SKM-1 treated with dmso at 0.1 percent for 144 hours (cell line): ENCODE results near the gene KCNK16.

Source experiments
- DNase-seq: peaks from one replicate; lab custom pipeline; 2025; ENCODE audit not compliant: unreplicated experiment; lab: John Stamatoyannopoulos, UW

Gene KCNK16

DNA sequence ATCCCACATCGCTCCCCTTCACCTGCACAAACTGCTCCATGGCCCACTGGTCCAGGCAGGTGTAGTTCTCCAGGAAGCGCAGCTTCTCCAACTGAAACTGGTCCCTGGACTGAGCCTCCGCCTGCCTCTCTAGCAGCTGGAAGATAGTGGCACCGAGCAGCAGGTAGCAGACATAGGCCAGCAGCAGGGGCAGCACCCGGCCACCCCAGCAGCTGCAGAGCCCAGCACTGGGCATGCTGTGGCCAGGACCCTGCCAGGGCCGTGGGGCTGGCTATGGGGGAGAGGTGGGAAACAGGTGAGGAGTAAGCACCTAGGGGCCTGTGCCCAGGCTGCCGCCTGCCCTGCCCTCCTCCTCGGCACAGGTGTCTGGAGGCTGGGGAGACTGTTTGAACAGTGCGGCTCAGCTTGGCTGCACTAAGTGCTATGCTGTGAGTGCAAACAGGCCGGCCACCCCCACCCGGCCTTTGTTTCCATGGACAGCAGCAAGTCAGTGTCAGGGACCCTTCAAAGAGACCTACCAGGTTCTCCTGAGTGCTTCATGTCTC, at the start of gene KCNK16:
Gene KCNK16 (minus strand): TSS at position 397 of the 545 bp plus-strand sequence. CDS start 162 bp downstream, at position 235.
- no peak for DNase-seq

DNA sequence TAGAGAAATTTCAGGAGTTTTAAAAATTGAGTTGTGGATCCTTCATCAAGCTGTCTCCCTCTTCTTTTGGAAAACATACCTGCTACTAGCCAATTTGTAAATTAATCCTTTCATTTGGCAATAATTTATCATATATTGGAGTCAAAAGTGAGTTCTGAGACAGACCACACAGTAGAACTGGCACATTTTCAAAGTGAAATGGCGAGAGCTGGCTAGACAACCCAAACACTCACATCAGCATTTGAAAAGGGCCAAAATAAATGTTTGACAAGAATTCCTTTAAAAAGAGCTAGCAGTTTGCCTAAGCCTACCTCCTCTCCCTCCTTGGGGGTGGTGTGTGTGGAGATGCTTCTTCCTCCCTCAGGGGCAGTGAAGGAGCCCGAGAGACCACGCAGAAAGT, 47.9 kb upstream of the KCNK16 start:
- no peak for DNase-seq

DNA sequence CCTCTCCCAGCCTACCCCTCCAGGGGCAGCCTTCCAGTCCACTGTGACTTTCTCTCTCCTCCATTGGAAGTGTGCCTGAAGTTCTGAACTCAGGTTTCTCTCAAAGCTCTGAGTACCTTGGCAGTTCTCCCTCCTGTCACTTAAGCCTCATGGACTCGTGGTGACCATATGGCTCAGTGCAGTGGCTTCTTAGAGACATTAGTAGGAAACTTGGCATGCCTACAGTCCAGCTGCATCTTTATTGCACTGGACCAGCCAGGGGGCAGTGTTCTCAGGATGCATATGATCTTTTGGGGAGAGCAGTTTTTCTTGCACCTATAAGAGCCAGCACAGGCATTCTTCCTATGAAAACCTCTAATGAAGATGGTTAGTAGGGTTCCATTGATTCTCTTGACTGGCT, 47.5 kb upstream of the KCNK16 start:
- DNase-seq, result no peak

DNA sequence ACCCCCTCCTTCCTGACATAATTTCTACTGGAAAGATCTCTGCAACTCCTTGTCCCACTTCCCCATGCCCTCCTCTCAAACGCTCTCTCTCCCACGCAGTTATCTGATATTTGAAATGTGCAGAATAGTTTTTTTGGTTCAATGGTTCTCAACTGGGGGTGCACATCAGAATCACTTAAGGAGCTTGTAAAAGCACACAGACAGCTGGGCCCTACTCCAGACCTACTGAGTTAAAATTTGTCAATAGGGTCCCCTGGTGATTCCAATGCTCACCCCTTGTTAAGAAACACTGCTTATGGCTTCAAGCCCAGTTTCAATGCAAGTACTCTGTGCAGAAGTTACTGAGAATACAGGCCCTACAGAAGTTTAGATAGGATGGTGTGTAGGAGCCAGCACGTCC, 45.2 kb upstream of the KCNK16 start:
- no peak for DNase-seq

DNA sequence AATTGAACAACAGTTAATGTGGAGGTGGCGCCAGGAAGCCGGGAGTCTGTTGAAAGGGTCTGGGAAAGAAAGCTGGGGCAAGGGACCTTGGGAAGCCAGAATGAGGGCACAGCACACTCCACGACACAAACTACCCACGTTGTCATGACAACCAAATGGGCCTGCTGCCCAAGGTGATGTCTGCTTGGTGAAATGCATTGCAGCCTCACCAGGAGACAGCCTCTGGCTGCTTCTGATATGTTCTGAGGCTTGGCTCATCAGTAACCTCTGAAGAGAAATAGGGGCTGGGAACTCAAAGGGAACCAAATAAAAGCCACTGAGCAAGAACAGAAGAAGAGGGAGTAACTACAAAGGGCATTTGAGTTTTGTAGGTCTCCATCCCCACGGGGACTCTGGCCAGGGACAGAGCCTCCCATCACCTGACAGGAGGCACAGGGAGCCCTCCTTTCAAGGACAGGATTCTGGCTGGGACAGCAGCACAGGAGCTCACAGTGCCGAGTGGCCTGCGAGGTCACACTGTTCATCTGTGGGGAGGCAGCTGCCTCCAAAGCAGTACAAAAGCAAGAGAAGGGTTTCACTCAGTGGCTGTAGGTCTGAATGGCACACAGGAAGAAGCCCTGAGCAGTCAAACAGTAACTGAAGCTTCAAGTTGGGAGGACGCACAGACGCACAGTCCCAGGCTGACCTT, 44.6 kb upstream of the KCNK16 start:
- no peak for DNase-seq

DNA sequence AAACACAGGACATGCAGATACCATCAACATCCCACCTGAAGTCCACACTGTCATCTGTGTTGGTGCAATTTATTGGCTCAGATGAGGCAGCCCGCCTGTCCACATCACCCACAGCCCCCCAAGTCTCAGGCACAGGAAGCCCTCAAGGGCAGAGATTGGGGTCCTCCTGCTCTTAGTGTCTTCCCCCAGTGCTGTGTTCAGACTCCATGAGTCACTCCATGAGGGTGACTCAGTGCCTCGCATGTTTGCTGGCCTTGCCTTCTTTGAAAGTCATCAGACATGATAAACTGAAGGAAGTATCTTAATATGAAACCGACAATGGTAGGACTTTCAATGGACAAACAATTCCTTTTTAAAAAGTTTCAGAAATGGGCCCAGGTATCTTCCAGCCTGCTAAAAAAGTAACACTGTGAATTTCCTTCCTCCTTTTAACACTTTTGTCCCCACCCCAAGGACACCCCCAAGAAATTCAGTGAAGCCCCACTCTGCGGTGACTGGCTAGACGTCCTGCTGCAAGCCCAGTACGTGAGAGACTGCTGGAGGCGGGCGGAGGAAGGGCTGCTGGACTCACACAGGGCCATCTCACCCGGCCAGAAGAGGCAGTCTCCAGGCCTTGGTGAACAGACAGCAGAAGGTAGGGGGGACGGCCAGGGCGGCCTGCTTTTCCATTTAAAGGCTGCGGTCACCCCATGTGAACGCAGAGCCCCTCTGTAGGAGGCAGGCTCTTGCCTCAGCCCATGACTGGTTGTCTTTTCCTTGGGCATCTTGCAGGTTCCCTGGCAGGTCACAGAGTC, 43.0 kb upstream of the KCNK16 start:
- no peak for DNase-seq

DNA sequence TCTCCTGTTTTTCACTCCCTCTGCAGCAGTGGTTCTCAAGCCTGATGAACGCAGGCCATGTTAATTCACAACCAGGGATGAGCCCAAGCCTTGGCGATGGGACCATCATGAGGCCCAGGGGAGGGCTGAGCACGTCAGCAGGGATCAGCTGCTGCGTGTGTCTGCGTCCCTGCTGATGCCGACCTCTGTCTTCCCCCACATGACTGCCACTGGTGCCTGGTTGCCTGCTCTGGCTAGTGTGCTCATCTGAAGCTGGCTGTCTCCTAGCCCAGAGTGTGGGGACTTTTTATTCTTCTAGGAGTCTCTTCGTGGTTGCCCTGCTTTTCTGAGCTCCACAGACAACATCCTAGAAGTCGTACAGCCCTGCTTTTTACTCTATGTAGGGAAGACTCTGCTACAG, 40.8 kb upstream of the KCNK16 start:
- no peak for DNase-seq

DNA sequence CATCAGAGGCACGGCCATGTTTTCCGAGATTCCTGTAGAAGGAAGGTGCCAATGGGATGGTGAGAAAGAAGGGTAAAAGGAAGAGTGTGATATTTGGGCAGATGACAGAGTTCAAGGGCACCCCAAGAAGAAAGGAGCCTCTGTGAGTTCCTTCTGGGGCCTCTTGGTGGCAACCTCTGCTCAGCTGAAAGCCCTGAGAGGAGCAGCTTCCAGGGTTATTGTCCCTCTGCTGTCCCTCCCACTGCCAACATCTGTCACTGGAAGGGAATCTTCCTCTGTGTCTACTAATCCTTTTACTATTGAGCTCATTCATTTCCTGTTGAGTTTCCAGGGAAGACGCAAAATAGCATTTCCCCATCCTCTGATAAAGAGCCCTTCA, 40.0 kb upstream of the KCNK16 start:
- peak; percentile 18 for DNase-seq

DNA sequence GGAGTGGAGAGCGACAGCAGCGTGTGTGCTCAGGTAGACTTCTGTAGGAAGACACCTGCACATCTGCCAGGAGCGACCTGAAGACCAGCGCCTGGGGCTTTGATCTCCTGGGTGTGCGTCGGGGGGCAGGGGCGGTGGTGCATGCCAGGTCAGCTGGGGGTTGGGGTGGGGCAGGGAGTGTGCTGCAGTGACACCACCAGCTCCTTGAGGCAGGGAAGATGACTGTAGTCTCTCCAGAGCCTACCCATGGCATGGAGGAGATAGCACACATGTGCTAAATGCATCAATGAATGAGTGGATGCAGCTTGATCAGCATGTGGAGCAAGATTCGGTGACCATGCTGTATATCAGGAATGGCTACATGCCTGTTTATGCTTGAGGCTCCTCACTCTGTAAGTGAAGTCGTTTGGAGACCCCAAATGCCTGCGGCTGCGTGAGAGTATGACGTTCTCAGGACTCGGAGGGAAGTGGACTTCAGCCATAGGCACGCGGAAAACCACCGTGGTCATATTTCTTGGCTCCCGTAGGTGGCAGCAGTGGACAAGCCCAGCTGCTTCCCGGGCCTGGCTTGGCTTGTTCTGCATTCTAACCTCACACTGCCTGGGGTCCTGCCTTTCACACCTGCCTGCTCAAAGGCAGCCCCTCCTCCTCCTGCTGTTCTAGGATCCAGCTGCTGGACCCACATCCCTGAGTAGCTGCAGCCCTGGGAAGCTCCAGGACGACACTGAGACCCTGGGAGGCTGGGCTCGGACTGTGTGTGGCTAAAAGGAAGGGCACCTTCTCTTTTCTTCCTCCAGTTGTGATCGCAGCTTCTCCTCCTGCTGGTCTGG, 39.4 kb upstream of the KCNK16 start:
- peak; percentile 71 for DNase-seq

DNA sequence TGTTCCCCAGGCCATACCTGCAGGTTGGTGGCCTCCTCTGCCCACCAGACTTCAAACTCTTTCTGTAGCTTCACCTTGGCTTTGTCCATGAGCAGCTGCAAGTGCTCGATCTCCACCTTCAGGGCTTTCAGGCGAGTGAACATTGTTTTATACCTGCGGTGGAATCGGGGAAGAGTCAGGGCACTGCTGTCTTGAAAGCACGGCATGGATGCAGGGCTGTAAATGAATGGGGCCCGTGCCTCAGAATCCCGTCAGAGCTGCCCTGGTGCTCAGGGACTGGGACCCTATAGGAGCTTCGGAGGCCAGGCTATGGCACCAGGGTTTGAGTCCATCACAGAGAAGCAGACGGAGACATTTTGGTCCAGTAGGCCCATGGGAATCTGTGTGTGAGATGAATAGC, 37.9 kb upstream of the KCNK16 start:
- no peak for DNase-seq

DNA sequence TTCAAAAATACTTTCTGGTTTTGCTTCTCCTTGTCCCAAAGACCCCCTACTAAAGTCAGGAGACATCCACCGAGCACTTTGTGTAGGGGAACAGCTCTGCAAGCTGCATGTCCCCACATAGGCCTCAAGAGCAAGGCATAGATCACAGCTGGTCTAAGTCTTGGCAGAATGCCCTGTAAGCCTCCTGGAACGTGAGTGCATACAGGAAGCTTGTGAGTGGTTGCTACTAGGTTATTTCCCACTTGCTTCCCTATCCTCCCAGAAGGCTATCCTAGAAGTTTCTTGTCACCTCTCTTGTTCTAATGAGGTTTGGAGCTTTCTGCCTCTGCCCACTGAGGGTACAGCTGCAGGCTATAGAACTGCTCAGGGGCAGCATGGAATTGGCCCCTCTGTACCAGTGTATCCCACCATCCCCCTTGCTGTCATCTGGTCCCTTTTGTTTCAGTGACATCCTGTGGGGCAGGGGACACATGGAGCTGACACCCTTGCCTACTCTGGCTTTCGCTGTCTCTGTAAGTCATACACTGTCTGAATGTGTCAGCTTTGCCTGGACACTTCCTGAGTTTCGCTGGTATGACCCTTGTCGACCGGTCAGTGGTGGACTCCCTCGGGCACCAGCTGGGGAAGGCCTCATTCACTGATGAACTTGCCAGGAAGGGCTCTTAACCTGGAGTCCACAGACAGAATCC, 35.6 kb upstream of the KCNK16 start:
- DNase-seq, result no peak

DNA sequence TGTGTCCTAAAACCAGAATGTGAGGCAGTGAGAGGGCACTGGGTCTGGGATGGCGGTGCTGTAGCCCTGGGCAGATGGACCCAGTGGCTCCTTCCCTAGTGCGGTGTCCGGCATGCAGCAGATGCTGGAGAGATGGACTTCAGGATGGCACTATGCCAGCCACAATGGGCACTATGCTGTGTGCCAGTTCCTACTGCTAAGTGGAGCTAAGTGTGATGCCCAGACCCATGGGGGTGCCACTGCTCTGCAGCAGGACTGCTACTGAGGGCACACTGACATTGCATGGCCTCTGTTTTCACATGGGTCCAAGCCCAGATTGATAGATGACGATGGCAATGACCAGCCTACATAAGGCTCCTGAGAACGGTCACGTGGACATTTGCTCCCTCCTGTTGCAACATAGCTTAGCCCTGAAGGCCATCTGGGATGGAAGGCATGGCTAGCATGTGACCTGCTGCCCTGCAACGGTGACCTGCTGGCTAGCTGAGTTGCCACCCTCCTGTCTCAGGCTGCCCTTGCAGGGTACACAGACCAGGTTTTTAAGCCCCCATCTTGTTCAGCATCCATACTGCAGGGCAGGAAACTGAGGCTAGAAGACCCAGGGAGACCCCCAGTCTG, 31.3 kb upstream of the KCNK16 start:
- no peak for DNase-seq

DNA sequence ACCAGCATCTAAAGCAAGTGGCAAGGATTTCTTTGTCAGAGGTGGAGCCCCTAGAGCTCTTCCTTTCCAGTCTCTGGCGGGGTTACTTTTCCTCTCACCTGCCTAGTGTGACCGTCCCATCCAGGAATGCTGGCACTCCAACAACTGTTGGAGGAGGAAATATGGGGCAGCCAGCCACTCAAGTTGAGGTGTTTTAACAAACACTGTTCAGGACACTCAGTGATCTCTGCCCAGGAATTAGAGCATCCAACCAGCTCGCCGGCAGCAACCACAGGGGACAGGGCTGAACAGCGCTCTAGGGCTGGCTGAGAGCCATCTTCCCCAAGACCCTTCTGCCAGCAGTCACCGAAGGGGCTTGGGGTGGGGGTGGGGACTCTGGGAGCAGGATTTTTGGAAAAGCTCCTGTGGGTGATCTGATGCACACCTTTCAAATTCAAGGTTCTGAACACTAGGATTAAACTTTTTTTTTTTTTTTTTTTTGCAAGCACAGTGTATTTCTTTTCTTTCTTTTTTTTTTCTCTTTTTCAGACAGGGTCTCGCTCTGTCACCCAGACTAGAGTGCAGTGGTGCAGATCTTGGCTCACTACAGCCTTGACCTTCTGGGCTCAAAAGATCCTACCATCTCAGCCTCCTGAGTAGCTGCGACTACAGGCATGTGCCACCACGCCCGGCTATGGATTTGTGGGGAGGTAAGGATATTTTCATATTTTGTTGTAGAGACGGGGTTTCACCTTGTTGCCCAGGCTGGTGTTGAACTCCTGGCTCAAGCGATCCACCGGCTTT, 28.4 kb upstream of the KCNK16 start:
- no peak for DNase-seq

DNA sequence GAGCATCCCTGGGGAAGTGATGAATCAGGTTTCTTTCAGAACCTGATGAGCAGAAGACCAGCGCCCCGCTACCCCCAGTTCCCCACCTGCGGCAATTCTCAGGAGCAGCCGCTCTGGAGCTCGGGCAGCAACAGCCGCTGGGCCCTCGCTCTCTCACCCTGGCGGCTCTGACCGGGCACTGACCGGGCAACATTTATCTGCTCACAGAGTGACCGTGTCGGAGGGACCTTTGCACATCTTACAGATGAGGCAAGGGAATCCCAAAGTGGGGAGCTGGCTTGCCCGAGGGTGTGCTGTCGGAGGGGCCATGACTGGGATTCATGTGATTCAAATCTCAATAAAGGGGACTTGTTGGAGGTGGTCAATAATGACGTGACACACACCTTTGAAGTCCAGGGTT, 26.2 kb upstream of the KCNK16 start:
- DNase-seq, result no peak

DNA sequence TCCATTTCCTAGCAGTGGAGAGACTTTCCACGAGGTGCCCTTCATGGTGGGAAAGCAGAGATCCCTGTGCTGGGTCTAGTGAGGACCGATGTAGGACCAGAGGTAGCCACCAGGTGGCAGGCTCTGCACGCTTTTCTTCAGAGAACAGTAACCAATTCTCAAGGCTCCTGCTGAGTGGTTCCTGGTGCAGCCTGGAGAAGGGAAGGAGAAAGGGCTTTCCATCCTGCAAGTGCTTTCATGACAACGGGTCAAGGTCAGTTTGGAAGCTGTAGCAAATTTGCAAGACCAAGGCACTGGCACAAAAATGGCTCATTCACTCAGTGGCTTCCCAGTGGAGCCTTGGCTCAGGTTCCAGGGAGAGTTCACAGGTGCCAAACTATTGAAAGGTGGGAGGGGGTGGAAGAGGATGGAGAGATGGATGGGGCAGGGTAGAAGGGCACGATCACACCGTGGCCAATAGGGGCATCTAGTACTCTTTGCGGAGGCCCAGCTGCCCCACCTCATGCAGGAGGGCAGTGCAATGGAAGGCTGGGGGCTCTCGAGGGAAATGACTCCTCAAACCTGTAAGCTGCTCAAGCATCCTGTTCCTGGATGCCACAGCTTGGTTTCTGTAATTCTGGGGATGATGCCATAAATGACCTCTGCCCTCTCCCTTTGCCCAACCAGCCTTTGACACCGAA, 25.5 kb upstream of the KCNK16 start:
- peak; percentile 47 for DNase-seq

DNA sequence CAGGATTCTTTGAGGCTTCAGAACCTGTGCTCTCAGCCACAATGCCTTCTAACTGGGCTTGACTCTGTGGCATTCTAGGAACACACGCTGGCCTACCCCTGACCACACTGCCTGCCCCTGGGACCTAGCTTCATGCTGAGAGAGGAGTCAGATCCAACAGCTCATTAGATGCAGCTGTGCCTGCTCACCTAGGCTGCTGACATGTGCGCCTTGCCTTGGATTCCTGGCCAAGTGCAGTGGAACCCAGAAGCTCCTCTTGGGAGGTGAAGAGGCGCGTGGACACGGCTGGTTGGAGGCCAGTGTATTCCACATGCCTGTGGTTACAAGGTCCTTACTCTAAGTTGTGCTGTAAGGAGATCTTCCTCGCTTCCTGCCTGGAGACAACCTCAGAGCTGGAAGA, 24.7 kb upstream of the KCNK16 start:
- no peak for DNase-seq

DNA sequence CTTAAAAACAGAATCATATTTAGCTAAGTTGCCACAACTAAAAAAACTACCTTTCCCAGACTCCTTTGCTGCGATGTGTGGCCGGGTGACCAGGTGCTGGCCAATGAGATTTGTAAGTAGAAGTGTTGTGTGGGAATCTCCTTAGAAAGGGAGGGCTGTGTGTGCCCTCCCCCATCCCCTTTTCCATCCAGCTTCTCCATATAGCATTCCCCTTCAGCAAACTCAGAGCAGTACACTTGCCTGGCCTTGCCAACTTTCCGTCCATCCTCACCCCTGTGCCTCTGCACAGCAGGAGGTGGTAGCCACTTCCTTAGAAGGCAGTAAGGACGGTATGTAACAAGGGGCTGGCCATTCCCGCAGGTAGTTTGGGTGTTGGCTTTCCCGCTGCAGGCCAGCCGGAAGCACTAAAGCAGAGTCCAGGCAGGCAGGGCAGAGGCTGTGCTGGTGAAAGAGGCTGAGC, 22.3 kb upstream of the KCNK16 start:
- no peak for DNase-seq

DNA sequence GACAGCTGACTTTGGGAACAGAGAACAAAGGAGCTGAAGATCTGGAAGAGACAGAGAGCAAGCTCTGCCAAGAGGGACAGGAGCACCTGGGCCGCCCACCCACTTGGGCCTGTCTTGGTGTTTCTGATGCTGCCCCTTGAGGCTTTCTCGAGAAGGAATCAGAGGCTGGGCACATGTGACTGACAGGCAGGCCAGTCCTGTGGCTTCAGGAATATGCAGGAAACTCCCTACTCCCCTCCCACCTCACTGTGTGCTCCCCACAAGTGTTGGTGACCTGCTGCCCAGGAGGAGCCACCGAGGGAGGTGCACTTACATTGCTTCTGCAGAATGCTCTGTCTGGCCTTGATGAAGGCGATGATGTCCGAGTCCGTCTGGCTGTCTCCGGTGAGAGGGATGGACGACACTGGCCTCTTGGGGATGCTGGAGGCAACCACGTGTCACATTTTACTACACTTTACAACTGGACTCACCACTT, 20.9 kb upstream of the KCNK16 start:
- no peak for DNase-seq
